Endothelial cell (in vitro differentiated cells): ENCODE measurements around the gene SLC35E2B. TPM values are rescaled to one million over a fixed set of nuclear protein-coding genes. Genes with fewer than 3 reads are reported as not detected.

Source experiments
- DNase-seq: peaks from one replicate; pipeline ENCODE4 v3.0.0; 2021; ENCODE audit warnings: low spot score
- H3K27ac Mint-ChIP-seq: one replicate; pipeline ENCODE4 v1.8.0; 2021; ENCODE audit warnings: mixed read lengths, inconsistent platforms; ENCODE audit not compliant: unreplicated experiment
- H3K27me3 Mint-ChIP-seq: one replicate; pipeline ENCODE4 v1.8.0; 2021; ENCODE audit warnings: mild to moderate bottlenecking, moderate library complexity, mixed read lengths, inconsistent platforms; ENCODE audit not compliant: unreplicated experiment
- H3K36me3 Mint-ChIP-seq: one replicate; pipeline ENCODE4 v1.8.0; 2021; ENCODE audit warnings: mild to moderate bottlenecking, low read depth, mixed read lengths, inconsistent platforms; ENCODE audit not compliant: unreplicated experiment
- H3K4me1 Mint-ChIP-seq: one replicate; pipeline ENCODE4 v1.8.0; 2021; ENCODE audit warnings: mild to moderate bottlenecking, mixed read lengths, inconsistent platforms; ENCODE audit not compliant: unreplicated experiment
- H3K4me3 Mint-ChIP-seq: one replicate; pipeline ENCODE4 v1.8.0; 2021; ENCODE audit warnings: mild to moderate bottlenecking, mixed read lengths, inconsistent platforms; ENCODE audit not compliant: unreplicated experiment
- H3K9me3 Mint-ChIP-seq: one replicate; pipeline ENCODE4 v1.8.0; 2021; ENCODE audit warnings: mixed read lengths, inconsistent platforms; ENCODE audit not compliant: unreplicated experiment
- CTCF ChIP-seq: fragments of 200-600 bp; sonication (generic); IDR thresholded peaks from one replicate; pipeline ENCODE4 v1.5.0; 2021; ENCODE audit warnings: antibody characterized with exemption; ENCODE audit not compliant: unreplicated experiment
- total RNA-seq: library from RNA; stranded (reverse); fragmentation: NEBNext Ultra II Directional; extraction: Animal tissue kit (Norgen Biotek cat#: 25700); gene quantifications from one replicate; pipeline ENCODE4 v1.2.1, GENCODE V29; 2021; ENCODE audit not compliant: unreplicated experiment

SLC35E2B gene
- total RNA-seq, 1 donor from 2014 or later = 140 TPM

GRCh38 chr1:1629430-1630190 is 63.0 kb downstream of the SLC35E2B start:
- Mint-ChIP-seq H3K27me3 (peaks cover 1% of the 10 kb centered on the region), H3K36me3 (no peaks in the 10 kb centered on the region), H3K9me3 (no peaks in the 10 kb centered on the region), H3K4me1 (no peaks in the 10 kb centered on the region), H3K27ac (no peak overlapping the region), H3K4me3 (no peak overlapping the region)
- no peak for DNase-seq
- TF ChIP-seq CTCF = no peak

GRCh38 chr1:1628754-1629429 is 63.7 kb downstream of the SLC35E2B start:
- no peaks in the 10 kb centered on the region for H3K36me3 Mint-ChIP-seq
- H3K4me1 Mint-ChIP-seq = no peaks in the 10 kb centered on the region
- no peak overlapping the region for H3K4me3 Mint-ChIP-seq
- peaks cover 1% of the 10 kb centered on the region for H3K27me3 Mint-ChIP-seq
- H3K27ac Mint-ChIP-seq = no peak overlapping the region
- no peak for TF ChIP-seq CTCF
- DNase-seq = no peak
- H3K9me3 Mint-ChIP-seq = no peaks in the 10 kb centered on the region

GRCh38 chr1:1627829-1628753 is 64.5 kb downstream of the SLC35E2B start:
- TF ChIP-seq CTCF = no peak
- Mint-ChIP-seq H3K36me3 (no peaks in the 10 kb centered on the region), H3K27ac (no peak overlapping the region), H3K4me1 (no peaks in the 10 kb centered on the region), H3K4me3 (no peak overlapping the region), H3K9me3 (no peaks in the 10 kb centered on the region), H3K27me3 (peaks cover 1% of the 10 kb centered on the region)
- no peak for DNase-seq

GRCh38 chr1:1627261-1627828 is 65.2 kb downstream of the SLC35E2B start:
- H3K4me1 Mint-ChIP-seq = peaks cover 2% of the 10 kb centered on the region
- TF ChIP-seq CTCF = no peak
- H3K9me3 Mint-ChIP-seq = no peaks in the 10 kb centered on the region
- peaks cover 1% of the 10 kb centered on the region for H3K27me3 Mint-ChIP-seq
- H3K27ac Mint-ChIP-seq = no peak overlapping the region
- H3K36me3 Mint-ChIP-seq = peaks cover 5% of the 10 kb centered on the region
- H3K4me3 Mint-ChIP-seq = no peak overlapping the region
- DNase-seq = no peak
